PFSK-1 (cell line): ENCODE measurements around the gene NUDT6.

Source experiments
- FOXP2 ChIP-seq: optimal IDR thresholded peaks from 2 replicates; pipeline ENCODE3; 2011; ENCODE audit warnings: borderline replicate concordance, control low read depth, inconsistent platforms; ENCODE audit not compliant: insufficient read depth; ENCODE audit errors: extremely low read length, extremely low read depth
- POLR2AphosphoS5 ChIP-seq: IDR thresholded peaks from 2 replicates; pipeline ENCODE4 v1.6.1; 2012; ENCODE audit warnings: low read depth, mild to moderate bottlenecking, control low read depth, low read length, moderate library complexity
- REST ChIP-seq, 2 experiments: IDR thresholded peaks; 2 replicates each; pipeline versions ENCODE4 v1.6.1 to v1.8.0; 2011 to 2012; ENCODE audit warnings: low read depth in 2 of 2, low read length in 2 of 2, control low read depth in 1 of 2, inconsistent platforms in 1 of 2, mild to moderate bottlenecking in 1 of 2, moderate library complexity in 1 of 2; ENCODE audit not compliant: insufficient read depth in 1 of 2
- SIN3A ChIP-seq: IDR thresholded peaks from 2 replicates; pipeline ENCODE4 v1.6.1; 2012; ENCODE audit warnings: mild to moderate bottlenecking, low read length, moderate library complexity, borderline replicate concordance; ENCODE audit not compliant: insufficient read depth
- TAF1 ChIP-seq: IDR thresholded peaks from 2 replicates; pipeline ENCODE4 v1.6.1; 2012; ENCODE audit warnings: low read length, control low read depth, borderline replicate concordance; ENCODE audit not compliant: insufficient read depth

Gene NUDT6

GRCh38 chr4:122914938-122915337 lies 7.5 kb downstream of the NUDT6 start:
- no peak for TF ChIP-seq TAF1
- no peak for TF ChIP-seq REST (IDR thresholded peaks at IDR 0.05; ENCODE audit: insufficient read depth in 1 of 2, low read depth in 2 of 2, low read length in 2 of 2)
- no peak for TF ChIP-seq POLR2AphosphoS5
- no peak for TF ChIP-seq SIN3A

DNA sequence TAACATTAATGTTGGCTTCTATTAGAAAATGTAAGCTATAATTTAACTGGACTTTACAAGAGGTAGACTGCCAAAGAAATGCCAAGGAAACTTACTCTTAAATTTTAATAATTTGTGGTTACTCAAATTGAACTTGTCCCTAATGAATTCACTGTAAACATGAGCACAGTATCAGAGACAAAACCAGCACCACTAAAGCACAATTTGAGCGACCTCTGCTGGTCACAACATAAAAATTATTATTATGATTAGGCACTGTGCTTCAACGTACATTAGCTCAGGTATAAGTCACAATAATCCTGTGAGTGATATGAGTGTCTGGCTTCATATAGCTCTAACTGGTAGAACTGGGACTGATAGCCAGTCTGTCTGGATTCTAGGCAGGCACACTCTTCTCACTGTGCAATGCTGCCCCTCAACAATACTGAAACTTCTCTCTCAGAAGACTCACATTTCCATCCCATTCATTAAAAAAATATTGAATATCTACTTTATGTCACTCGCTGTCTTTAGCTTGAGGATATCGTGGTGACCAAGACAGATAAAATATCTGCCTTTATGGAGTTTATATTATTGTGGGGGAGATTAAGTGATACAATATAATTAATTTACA lies 8.0 kb downstream of the NUDT6 start:
- TF ChIP-seq TAF1 = no peak
- TF ChIP-seq FOXP2 = no peak
- no peak for TF ChIP-seq POLR2AphosphoS5

GRCh38 chr4:122912810-122913575 lies 9.4 kb downstream of the NUDT6 start:
- TF ChIP-seq POLR2AphosphoS5 = no peak
- no peak for TF ChIP-seq TAF1
- no peak for TF ChIP-seq REST (IDR thresholded peaks at IDR 0.05; ENCODE audit: insufficient read depth in 1 of 2, low read depth in 2 of 2, low read length in 2 of 2)
- no peak for TF ChIP-seq SIN3A
- TF ChIP-seq FOXP2 = no peak

DNA sequence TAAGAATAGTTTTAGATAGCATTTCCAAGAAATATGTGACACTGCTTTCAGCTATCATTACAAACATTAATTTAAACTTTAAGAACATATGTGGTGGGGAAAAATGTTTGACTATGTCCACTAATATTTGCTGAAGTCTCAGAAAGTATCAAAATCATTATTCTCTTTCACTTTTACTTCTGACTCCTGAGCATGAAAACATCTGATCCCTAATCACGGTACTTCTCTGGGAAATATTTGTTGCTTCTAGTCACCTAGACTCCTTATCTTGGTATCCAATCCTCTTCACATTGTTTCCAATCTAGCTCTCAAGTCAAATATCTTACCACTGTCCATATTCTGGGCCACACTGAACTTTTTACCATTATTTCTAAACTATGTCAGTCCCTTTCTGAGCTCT lies 10.8 kb downstream of the NUDT6 start:
- TF ChIP-seq REST (IDR thresholded peaks at IDR 0.05; ENCODE audit: insufficient read depth in 1 of 2, low read depth in 2 of 2, low read length in 2 of 2) (no peak), FOXP2 (no peak), POLR2AphosphoS5 (no peak), SIN3A (no peak), TAF1 (no peak)

DNA sequence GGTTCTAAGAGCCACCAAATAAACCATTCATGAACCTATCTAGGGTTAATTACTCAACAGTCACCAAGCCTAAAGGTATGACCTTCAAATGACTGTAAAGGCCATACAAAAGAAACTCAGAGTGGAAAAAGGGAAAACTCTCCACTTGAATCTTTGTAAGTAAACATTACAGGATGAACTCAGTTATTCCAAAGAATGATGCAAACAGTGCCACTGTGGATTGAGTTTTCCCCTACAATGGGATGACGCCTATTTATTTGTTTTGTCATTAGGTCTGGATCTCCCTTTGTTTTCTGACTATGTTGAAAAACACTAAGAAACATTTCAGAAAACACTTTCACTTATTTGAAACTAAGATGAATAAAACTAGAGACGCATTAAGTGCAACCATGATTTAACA lies 12.7 kb downstream of the NUDT6 start:
- TF ChIP-seq POLR2AphosphoS5 (no peak), SIN3A (no peak), TAF1 (no peak), REST (IDR thresholded peaks at IDR 0.05; ENCODE audit: insufficient read depth in 1 of 2, low read depth in 2 of 2, low read length in 2 of 2) (no peak), FOXP2 (no peak)
